Measurements from ENCODE around the gene WDR4. TPM values are rescaled to one million over a fixed set of nuclear protein-coding genes. Genes with fewer than 3 reads are reported as not detected.

WDR4 gene
- total and polyA plus RNA-seq, 2 experiments from 2014 or later: 22.5 to 50.2 TPM

DNA sequence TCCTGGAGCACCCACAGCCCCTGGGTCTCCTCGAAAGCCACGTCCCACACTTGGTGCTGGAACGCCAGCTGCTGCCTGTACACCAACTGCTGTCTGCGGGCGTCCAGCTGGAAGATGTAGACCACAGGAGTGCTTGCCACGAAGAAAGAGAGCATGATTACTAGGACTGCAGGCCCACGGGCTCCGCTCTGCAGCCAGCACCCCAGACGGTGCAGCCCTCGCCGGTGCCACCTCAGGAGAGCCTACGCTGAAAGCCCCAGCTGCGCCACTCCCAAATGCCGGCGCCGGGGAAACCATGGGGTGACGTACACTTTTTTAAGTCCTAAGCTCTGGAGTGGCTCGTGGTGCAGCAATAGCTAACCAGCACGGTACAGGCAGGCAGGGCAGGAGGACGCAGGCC lies 25.7 kb downstream of the WDR4 start:
- H3K36me3 ChIP-seq (ENCODE audit: insufficient read depth): peaks cover 54% of the 10 kb centered on the region
- H3K27ac Mint-ChIP-seq: no peak overlapping the region
- H3K79me2 ChIP-seq (replicated peaks; ENCODE audit: insufficient read depth): peaks cover 37% of the 10 kb centered on the region

More for the DNA sequence above, 25.7 kb downstream of the WDR4 start:
- H3K4me3 Mint-ChIP-seq: no peak overlapping the region
- no peaks in the 10 kb centered on the region for H3K4me1 ChIP-seq (ENCODE audit: insufficient read depth)
- no peak overlapping the region for H3K4me2 ChIP-seq
- H3F3A ChIP-seq (replicated peaks; ENCODE audit: low read depth): peaks cover 77% of the 10 kb centered on the region
- H3K36me3 Mint-ChIP-seq (ENCODE audit: low read depth): peaks cover 94% of the 10 kb centered on the region
- ATAC-seq (no peak), DNase-seq (ENCODE audit: low spot score) (no peak)
- H3K9me2 ChIP-seq (ENCODE audit: insufficient read depth): no peaks in the 10 kb centered on the region
- H4K20me1 ChIP-seq (replicated peaks; ENCODE audit: insufficient read depth): peaks cover 27% of the 10 kb centered on the region
- H3K27ac ChIP-seq (ENCODE audit: low read depth): no peak overlapping the region
- TF ChIP-seq ZNF331 (CRISPR knock-in tag; IDR thresholded peaks at IDR 0.05; ENCODE audit: low read depth) (no peak), EZH2phosphoT487 (IDR thresholded peaks at IDR 0.05; ENCODE audit: unreplicated experiment) (no peak), NANOG (IDR thresholded peaks at IDR 0.05; ENCODE audit: borderline replicate concordance) (no peak), CTCF (conservative IDR thresholded peaks at IDR 0.05; ENCODE audit: low read depth in 2 of 2) (no peak), POLR2AphosphoS5 (IDR thresholded peaks at IDR 0.05; ENCODE audit: low read depth) (no peak), ZNF114 (CRISPR knock-in tag; IDR thresholded peaks at IDR 0.05) (no peak)
- TF ChIP-seq, protein P1, sequence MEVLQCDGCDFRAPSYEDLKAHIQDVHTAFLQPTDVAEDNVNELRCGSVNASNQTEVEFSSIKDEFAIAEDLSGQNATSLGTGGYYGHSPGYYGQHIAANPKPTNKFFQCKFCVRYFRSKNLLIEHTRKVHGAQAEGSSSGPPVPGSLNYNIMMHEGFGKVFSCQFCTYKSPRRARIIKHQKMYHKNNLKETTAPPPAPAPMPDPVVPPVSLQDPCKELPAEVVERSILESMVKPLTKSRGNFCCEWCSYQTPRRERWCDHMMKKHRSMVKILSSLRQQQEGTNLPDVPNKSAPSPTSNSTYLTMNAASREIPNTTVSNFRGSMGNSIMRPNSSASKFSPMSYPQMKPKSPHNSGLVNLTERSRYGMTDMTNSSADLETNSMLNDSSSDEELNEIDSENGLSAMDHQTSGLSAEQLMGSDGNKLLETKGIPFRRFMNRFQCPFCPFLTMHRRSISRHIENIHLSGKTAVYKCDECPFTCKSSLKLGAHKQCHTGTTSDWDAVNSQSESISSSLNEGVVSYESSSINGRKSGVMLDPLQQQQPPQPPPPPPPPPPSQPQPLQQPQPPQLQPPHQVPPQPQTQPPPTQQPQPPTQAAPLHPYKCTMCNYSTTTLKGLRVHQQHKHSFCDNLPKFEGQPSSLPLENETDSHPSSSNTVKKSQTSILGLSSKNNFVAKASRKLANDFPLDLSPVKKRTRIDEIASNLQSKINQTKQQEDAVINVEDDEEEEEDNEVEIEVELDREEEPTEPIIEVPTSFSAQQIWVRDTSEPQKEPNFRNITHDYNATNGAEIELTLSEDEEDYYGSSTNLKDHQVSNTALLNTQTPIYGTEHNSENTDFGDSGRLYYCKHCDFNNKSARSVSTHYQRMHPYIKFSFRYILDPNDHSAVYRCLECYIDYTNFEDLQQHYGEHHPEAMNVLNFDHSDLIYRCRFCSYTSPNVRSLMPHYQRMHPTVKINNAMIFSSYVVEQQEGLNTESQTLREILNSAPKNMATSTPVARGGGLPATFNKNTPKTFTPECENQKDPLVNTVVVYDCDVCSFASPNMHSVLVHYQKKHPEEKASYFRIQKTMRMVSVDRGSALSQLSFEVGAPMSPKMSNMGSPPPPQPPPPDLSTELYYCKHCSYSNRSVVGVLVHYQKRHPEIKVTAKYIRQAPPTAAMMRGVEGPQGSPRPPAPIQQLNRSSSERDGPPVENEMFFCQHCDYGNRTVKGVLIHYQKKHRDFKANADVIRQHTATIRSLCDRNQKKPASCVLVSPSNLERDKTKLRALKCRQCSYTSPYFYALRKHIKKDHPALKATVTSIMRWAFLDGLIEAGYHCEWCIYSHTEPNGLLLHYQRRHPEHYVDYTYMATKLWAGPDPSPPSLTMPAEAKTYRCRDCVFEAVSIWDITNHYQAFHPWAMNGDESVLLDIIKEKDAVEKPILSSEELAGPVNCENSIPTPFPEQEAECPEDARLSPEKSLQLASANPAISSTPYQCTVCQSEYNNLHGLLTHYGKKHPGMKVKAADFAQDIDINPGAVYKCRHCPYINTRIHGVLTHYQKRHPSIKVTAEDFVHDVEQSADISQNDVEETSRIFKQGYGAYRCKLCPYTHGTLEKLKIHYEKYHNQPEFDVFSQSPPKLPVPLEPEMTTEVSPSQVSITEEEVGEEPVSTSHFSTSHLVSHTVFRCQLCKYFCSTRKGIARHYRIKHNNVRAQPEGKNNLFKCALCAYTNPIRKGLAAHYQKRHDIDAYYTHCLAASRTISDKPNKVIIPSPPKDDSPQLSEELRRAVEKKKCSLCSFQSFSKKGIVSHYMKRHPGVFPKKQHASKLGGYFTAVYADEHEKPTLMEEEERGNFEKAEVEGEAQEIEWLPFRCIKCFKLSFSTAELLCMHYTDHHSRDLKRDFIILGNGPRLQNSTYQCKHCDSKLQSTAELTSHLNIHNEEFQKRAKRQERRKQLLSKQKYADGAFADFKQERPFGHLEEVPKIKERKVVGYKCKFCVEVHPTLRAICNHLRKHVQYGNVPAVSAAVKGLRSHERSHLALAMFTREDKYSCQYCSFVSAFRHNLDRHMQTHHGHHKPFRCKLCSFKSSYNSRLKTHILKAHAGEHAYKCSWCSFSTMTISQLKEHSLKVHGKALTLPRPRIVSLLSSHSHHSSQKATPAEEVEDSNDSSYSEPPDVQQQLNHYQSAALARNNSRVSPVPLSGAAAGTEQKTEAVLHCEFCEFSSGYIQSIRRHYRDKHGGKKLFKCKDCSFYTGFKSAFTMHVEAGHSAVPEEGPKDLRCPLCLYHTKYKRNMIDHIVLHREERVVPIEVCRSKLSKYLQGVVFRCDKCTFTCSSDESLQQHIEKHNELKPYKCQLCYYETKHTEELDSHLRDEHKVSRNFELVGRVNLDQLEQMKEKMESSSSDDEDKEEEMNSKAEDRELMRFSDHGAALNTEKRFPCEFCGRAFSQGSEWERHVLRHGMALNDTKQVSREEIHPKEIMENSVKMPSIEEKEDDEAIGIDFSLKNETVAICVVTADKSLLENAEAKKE (CRISPR knock-in tag; IDR thresholded peaks at IDR 0.05): no peak
- peaks cover 3% of the 10 kb centered on the region; the same call in 1 of the 3 replicates for H3K4me1 Mint-ChIP-seq
- H3K4me3 ChIP-seq: no peak overlapping the region
- H3K27me3 Mint-ChIP-seq (ENCODE audit: insufficient read depth, low read depth, poor library complexity): peaks cover 14% of the 10 kb centered on the region
- no peaks in the 10 kb centered on the region for H3K27me3 ChIP-seq (ENCODE audit: insufficient read depth)
- no peaks in the 10 kb centered on the region; the same call in 1 of the 3 replicates for H3K9me3 Mint-ChIP-seq
- H2AFZ ChIP-seq: no peak overlapping the region

Data from GM23338 (cell line).